ENCODE data around the gene GBF1.

Gene GBF1

GRCh38 chr10:102267748-102268147 lies 22.4 kb downstream of the GBF1 start:
- TF ChIP-seq, protein P1, sequence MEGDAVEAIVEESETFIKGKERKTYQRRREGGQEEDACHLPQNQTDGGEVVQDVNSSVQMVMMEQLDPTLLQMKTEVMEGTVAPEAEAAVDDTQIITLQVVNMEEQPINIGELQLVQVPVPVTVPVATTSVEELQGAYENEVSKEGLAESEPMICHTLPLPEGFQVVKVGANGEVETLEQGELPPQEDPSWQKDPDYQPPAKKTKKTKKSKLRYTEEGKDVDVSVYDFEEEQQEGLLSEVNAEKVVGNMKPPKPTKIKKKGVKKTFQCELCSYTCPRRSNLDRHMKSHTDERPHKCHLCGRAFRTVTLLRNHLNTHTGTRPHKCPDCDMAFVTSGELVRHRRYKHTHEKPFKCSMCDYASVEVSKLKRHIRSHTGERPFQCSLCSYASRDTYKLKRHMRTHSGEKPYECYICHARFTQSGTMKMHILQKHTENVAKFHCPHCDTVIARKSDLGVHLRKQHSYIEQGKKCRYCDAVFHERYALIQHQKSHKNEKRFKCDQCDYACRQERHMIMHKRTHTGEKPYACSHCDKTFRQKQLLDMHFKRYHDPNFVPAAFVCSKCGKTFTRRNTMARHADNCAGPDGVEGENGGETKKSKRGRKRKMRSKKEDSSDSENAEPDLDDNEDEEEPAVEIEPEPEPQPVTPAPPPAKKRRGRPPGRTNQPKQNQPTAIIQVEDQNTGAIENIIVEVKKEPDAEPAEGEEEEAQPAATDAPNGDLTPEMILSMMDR (IDR thresholded peaks at IDR 0.05; ENCODE audit: control insufficient read depth, extremely low read depth, insufficient read depth), result no peak
- DNase-seq (ENCODE audit: low read depth), result no peak
- H3K4me3 ChIP-seq (ENCODE audit: low read depth, low read length), result no peak overlapping the region

DNA sequence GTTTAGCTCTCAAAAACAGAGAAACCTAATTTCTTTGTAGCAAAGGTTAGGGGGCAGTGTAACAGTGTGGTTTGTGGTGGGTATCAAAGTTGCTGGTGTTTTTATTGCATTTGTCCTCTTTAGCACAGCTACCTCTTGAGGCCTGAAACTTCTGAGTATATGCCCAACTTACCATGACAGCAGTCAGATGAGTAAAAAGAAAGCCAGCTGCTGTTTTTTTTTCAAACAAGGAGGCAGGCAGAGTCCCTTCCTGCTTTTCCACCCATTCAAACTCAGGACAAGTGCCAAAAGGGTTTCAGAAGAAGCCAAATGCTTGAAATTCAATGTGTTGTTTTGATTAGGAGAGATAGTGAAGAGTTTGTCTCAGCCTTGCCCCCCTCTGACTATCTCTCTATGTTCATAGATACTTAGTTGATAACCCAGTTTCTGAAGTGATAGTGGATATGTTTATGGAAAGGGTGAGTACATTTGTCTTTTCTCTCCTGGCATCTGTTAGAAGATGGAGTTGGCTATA lies 23.1 kb downstream of the GBF1 start:
- no peak overlapping the region for H3K4me3 ChIP-seq (ENCODE audit: low read depth, low read length)
- no peak for DNase-seq (ENCODE audit: low read depth)
- TF ChIP-seq, protein P1 (IDR thresholded peaks at IDR 0.05; ENCODE audit: control insufficient read depth, extremely low read depth, insufficient read depth), result no peak

- TF ChIP-seq, protein P1 (IDR thresholded peaks at IDR 0.05; ENCODE audit: control insufficient read depth, extremely low read depth, insufficient read depth), result no peak
- DNase-seq (ENCODE audit: low read depth), result no peak
- no peak overlapping the region for H3K4me3 ChIP-seq (ENCODE audit: low read depth, low read length)
Measured at GRCh38 chr10:102269017-102269416, 23.7 kb downstream of the GBF1 start.

GRCh38 chr10:102274062-102274461 lies 28.7 kb downstream of the GBF1 start:
- DNase-seq (ENCODE audit: low read depth), result peak; percentile 17
- H3K4me3 ChIP-seq (ENCODE audit: low read depth, low read length), result no peak overlapping the region
- TF ChIP-seq, protein P1 (IDR thresholded peaks at IDR 0.05; ENCODE audit: control insufficient read depth, extremely low read depth, insufficient read depth), result no peak

DNA sequence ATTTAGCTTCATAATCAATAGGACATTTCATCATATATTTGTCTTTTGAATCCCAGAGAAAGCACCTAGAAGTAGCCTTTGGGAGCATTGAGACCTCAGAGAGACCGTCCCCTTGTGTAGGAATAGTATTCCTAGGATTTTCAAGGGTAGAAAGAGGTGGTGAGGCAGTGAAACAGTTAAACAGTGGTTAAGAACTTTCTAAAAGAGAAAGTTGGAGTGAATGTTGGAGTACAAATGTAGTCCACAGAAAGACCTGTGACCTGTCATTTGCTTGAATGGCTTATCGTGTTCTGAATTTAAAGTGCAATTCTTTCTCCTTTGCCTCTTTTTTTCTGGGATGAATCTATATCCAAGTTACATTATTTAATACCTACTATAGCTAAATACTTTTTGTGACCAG lies 30.0 kb downstream of the GBF1 start:
- H3K4me3 ChIP-seq (ENCODE audit: low read depth, low read length), result no peak overlapping the region
- TF ChIP-seq, protein P1 (IDR thresholded peaks at IDR 0.05; ENCODE audit: control insufficient read depth, extremely low read depth, insufficient read depth), result no peak
- no peak for DNase-seq (ENCODE audit: low read depth)

GRCh38 chr10:102279104-102279503 lies 33.8 kb downstream of the GBF1 start:
- H3K4me3 ChIP-seq (ENCODE audit: low read depth, low read length), result no peak overlapping the region
- TF ChIP-seq, protein P1 (IDR thresholded peaks at IDR 0.05; ENCODE audit: control insufficient read depth, extremely low read depth, insufficient read depth), result no peak

GRCh38 chr10:102280397-102281101 lies 35.2 kb downstream of the GBF1 start:
- peak; percentile 15 for DNase-seq (ENCODE audit: low read depth)
- H3K4me3 ChIP-seq (ENCODE audit: low read depth, low read length), result peak overlapping the region; percentile 34
- TF ChIP-seq, protein P1 (IDR thresholded peaks at IDR 0.05; ENCODE audit: control insufficient read depth, extremely low read depth, insufficient read depth), result no peak

More at GRCh38 chr10:102279104-102279503, 33.8 kb downstream of the GBF1 start:
- DNase-seq (ENCODE audit: low read depth), result no peak
